HepG2 (cell line): ENCODE results near the gene NKX6-2. TPM values are rescaled to one million over a fixed set of nuclear protein-coding genes. Genes with fewer than 3 reads are reported as not detected.
A peak's percentile ranks its signal among the peaks of the same experiment; 100 is the strongest.

Experiments
- ATAC-seq: fragments of 200-7000 bp; cut with Tn5 transposase; 3 replicates; pipeline ENCODE4 v1.9.1; 2020; ENCODE audit warnings: mild to moderate bottlenecking, moderate library complexity
- BruUV-seq: library from RNA; stranded (reverse); fragments of 400-500 nt; replicated peaks from 2 replicates; lab custom pipeline; 2021; lab: Mats Ljungman, UMichigan
- CTCF ChIA-PET: fragments of 300-600 bp; formaldehyde crosslinking; extraction: SDS; loops from one replicate; lab custom pipeline; 2021; ENCODE audit warnings: low total read pairs, inconsistent platforms, low intra/inter-chr PET ratio; lab: Yijun Ruan, JAX
- POLR2A ChIA-PET: fragments of 350-600 bp; sonication (Branson Sonifier 250); formaldehyde crosslinking; loops from one replicate; lab custom pipeline; 2020; ENCODE audit warnings: antibody characterized with exemption, inconsistent platforms; lab: Yijun Ruan, JAX
- DNase-seq: peaks from one replicate; pipeline ENCODE4 v3.0.0-alpha.2; 2015; ENCODE audit warnings: low spot score
- FAIRE-seq: peaks from 3 replicates; lab custom pipeline; 2011; peaks lifted over from hg19 to GRCh38; lab: Jason Lieb, UNC
- H2AFZ ChIP-seq: one replicate; pipeline ENCODE4 v1.6.1; 2011; ENCODE audit warnings: low read length, inconsistent platforms
- H3K27ac ChIP-seq: fragments of 300-600 bp; 3 replicates; pipeline ENCODE4 v1.8.0; 2011; ENCODE audit warnings: mixed run types, mild to moderate bottlenecking, mixed read lengths, low read length, inconsistent platforms; ENCODE audit not compliant: insufficient read depth; ENCODE audit errors: extremely low read length
- H3K27me3 ChIP-seq, 2 experiments: fragments of 200-600 bp in 1 of 2; 2 replicates in 1 of 2; 3 replicates in 1 of 2; pipeline versions ENCODE4 v1.6.0 to v1.8.0; 2011; ENCODE audit warnings: low read length in 2 of 2, mild to moderate bottlenecking in 2 of 2, moderate library complexity in 2 of 2, inconsistent platforms in 1 of 2; ENCODE audit not compliant: insufficient read depth in 2 of 2, control insufficient read depth in 1 of 2
- H3K36me3 ChIP-seq, 2 experiments: fragments of 200-600 bp in 1 of 2; replicated peaks in 1 of 2; 2 replicates in 1 of 2; 3 replicates in 1 of 2; pipeline versions ENCODE4 v1.5.1 to v1.8.0; 2011; ENCODE audit warnings: low read length in 2 of 2, inconsistent platforms in 1 of 2; ENCODE audit not compliant: insufficient read depth in 2 of 2, control insufficient read depth in 1 of 2
- H3K4me1 ChIP-seq: 2 replicates; pipeline ENCODE4 v1.5.1; 2012; ENCODE audit warnings: low read length, inconsistent platforms; ENCODE audit not compliant: insufficient read depth
- H3K4me2 ChIP-seq: 2 replicates; pipeline ENCODE4 v1.6.0; 2011; ENCODE audit warnings: low read depth, low read length, inconsistent platforms
- H3K4me3 ChIP-seq, 3 experiments: fragments of 200-600 bp in 1 of 3; sonication (generic), shearing (Covaris generic) in 1 of 3; replicated peaks in 1 of 3; 2 replicates each; pipeline ENCODE4 v1.5.1; 2011 to 2016; ENCODE audit warnings: low read length in 3 of 3, inconsistent platforms in 2 of 3, low read depth in 2 of 3, mild to moderate bottlenecking in 2 of 3, control low read depth in 1 of 3, mixed read lengths in 1 of 3; ENCODE audit not compliant: insufficient read depth in 1 of 3
- H3K79me2 ChIP-seq: one replicate; pipeline ENCODE4 v1.6.1; 2011; ENCODE audit warnings: low read length, inconsistent platforms; ENCODE audit not compliant: insufficient read depth
- H3K9ac ChIP-seq: 2 replicates; pipeline ENCODE4 v1.6.0; 2011; ENCODE audit warnings: mild to moderate bottlenecking, low read depth, low read length, inconsistent platforms; ENCODE audit not compliant: insufficient read depth
- H3K9me3 ChIP-seq: 2 replicates; pipeline ENCODE4 v1.5.1; 2012; ENCODE audit warnings: mild to moderate bottlenecking, low read length
- H4K20me1 ChIP-seq: 2 replicates; pipeline ENCODE4 v1.6.0; 2011; ENCODE audit warnings: inconsistent platforms, mild to moderate bottlenecking, low read length, moderate library complexity; ENCODE audit not compliant: insufficient read depth
- ATM ChIP-seq: fragments of 450-650 bp; IDR thresholded peaks from 2 replicates; pipeline ENCODE4 v1.7.1; 2017; ENCODE audit warnings: mild to moderate bottlenecking, borderline replicate concordance
- BORCS8-MEF2B ChIP-seq: sonication (generic); formaldehyde crosslinking; IDR thresholded peaks from 2 replicates; pipeline ENCODE4 v1.8.0; 2022; ENCODE audit warnings: mild to moderate bottlenecking, missing genetic modification reagents
- HNRNPL ChIP-seq: fragments of 200-400 bp; formaldehyde crosslinking; IDR thresholded peaks from 2 replicates; pipeline ENCODE4 v1.6.1; 2017; ENCODE audit warnings: mild to moderate bottlenecking, low read depth, low read length
- PCBP1 ChIP-seq: fragments of 200-400 bp; formaldehyde crosslinking; IDR thresholded peaks from 2 replicates; pipeline ENCODE4 v1.6.1; 2017; ENCODE audit warnings: mild to moderate bottlenecking, low read depth, low read length, borderline replicate concordance
- SMAD9 ChIP-seq: sonication (generic); formaldehyde crosslinking; IDR thresholded peaks from 2 replicates; pipeline ENCODE4 v1.5.1; 2020; ENCODE audit warnings: mild to moderate bottlenecking, missing genetic modification reagents
- U2AF1 ChIP-seq: fragments of 200-400 bp; formaldehyde crosslinking; optimal IDR thresholded peaks from 2 replicates; pipeline ENCODE3; 2017; ENCODE audit warnings: mild to moderate bottlenecking, low read depth, low read length
- ZNF124 ChIP-seq: sonication (generic); formaldehyde crosslinking; IDR thresholded peaks from 2 replicates; pipeline ENCODE4 v1.4.0; 2020; ENCODE audit warnings: missing genetic modification reagents
- WGBS: methylation state at CpG from one replicate; pipeline ENCODE4 v1.1.6; 2017; ENCODE audit warnings: low lambda C conversion rate; 5-methylcytosine and 5-hydroxymethylcytosine counted together
- in situ Hi-C: cut with HindIII; loops from 2 replicates; pipeline ENCODE4 v1.10.0; 2017; ENCODE audit warnings: low pct_unique_long_range_greater_than_20kb; ENCODE audit not compliant: extremely low pct_ligation_motif_present
- intact Hi-C: fragments of 100-400 bp; cut with micrococcal nuclease; formaldehyde crosslinking; loops from one replicate; pipeline ENCODE4 v1.10.0; 2022; ENCODE audit not compliant: unreplicated experiment
- polyA plus RNA-seq, 8 experiments: library from polyadenylated mRNA; depleted of rRNA in 3 of 8; stranded (reverse) in 7 of 8; unstranded in 1 of 8; fragments of >200 nt; fragmentation: Illumina TruSeq in 4 of 8; extraction: Trizol in 4 of 8; gene quantifications; 2 replicates each; pipeline versions ENCODE4 v1.2.1 to v1.2.3, GENCODE V29; 2011 to 2016; ENCODE audit warnings: low read depth in 4 of 8, missing spikeins in 1 of 8, mixed read lengths in 1 of 8; ENCODE audit not compliant: insufficient read depth in 1 of 8
- total RNA-seq, 5 experiments: library from RNA; depleted of rRNA; stranded (reverse); fragments of >200 nt; fragmentation: Illumina TruSeq; extraction: Trizol; gene quantifications; 2 replicates each; pipeline ENCODE4 v1.2.3, GENCODE V29; 2016; ENCODE audit warnings: low read depth in 1 of 5
- TF ChIP-seq, protein P1 (sequence below), 2 experiments: sonication (generic) in 1 of 2; formaldehyde crosslinking in 1 of 2; IDR thresholded peaks; 2 replicates each; pipeline versions ENCODE4 v1.6.1 to v1.9.0; 2014 to 2022; ENCODE audit warnings: antibody characterized with exemption in 1 of 2, borderline replicate concordance in 1 of 2, inconsistent platforms in 1 of 2, low read depth in 1 of 2, missing genetic modification reagents in 1 of 2

Gene NKX6-2
- total and polyA plus RNA-seq, 2 of the 13 experiments (the other 11 are each of a cell fraction or from before 2014, with no cell fraction given): not detected

DNA sequence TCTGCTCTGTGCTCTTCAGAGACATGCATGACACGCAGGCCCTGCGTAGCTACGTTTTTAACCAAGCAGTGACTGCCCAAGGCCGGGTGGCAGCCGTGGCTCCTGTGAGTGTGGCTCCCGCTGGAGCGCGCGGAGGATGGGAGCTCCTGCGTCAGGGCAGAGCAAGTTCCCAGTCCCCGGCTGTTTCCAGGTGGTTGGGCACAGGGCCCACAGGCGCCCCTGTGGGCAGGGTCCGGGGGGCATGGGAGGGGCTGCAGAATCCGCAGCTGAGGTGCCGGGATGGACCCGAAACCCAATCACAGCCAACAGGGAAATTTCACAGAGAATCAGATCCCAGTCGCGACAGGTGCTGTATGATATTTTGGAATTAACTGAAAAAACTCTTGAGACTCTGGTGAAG lies 9.8 kb downstream of the NKX6-2 start (continued):
- TF ChIP-seq, protein P1, sequence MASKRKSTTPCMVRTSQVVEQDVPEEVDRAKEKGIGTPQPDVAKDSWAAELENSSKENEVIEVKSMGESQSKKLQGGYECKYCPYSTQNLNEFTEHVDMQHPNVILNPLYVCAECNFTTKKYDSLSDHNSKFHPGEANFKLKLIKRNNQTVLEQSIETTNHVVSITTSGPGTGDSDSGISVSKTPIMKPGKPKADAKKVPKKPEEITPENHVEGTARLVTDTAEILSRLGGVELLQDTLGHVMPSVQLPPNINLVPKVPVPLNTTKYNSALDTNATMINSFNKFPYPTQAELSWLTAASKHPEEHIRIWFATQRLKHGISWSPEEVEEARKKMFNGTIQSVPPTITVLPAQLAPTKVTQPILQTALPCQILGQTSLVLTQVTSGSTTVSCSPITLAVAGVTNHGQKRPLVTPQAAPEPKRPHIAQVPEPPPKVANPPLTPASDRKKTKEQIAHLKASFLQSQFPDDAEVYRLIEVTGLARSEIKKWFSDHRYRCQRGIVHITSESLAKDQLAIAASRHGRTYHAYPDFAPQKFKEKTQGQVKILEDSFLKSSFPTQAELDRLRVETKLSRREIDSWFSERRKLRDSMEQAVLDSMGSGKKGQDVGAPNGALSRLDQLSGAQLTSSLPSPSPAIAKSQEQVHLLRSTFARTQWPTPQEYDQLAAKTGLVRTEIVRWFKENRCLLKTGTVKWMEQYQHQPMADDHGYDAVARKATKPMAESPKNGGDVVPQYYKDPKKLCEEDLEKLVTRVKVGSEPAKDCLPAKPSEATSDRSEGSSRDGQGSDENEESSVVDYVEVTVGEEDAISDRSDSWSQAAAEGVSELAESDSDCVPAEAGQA (IDR thresholded peaks at IDR 0.05; ENCODE audit: low read depth): no peak
- TF ChIP-seq, protein P1 (CRISPR knock-in tag; IDR thresholded peaks at IDR 0.05; ENCODE audit: borderline replicate concordance): no peak
- TF ChIP-seq SMAD9 (CRISPR knock-in tag) (no peak), ATM (no peak), BORCS8-MEF2B (CRISPR knock-in tag) (no peak)

DNA sequence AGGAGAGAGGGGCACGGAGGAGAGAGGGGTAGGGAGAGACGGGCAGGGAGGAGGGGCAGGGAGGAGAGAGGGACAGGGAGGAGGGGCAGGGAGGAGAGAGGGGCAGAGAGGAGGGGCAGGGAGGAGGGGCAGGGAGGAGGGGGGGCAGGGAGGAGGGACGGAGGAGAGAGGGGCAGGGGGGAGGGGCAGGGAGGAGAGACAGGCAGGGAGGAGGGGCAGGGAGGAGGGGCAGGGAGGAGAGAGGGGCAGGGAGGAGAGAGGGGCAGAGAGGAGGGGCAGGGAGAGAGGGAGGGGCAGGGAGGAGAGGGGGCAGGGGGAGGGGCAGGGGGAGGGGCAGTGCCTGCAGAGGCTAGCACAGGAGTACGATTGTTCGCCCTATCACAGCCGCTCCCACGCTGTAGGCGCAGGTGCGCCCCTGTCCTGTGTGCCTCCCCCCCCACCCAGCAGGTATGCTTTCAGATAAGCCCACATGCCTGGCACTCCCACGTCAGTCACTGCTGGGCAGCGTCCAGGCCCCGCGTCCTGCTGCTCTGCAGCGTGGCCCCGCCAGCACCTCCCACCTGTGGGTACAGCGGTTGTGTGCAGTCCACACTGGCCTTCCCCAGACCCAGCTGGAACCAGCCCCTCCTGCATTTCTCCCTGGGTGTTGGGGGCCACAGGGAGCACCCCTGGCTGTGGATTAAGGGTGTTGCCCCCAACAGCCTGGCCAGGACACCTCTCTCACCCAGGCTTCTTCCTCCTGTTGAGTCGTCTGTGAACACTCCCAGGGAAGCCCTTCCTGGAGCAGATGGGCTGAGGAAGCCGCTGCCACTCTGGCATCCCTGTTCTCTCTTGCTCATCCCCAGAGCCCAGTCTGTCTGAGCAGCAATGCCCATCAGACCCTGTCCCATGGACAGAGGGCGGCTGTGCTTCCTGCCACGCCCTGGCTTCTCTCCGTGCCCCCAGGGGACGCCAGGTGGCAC lies 10.8 kb downstream of the NKX6-2 start:
- no peak for FAIRE-seq
- ChIA-PET POLR2A (no interaction called here), CTCF (no interaction called here)
- no peak overlapping the region for H3K4me2 ChIP-seq
- no peaks in the 10 kb centered on the region for H3K27me3 ChIP-seq
- no peak overlapping the region; a peak in 1 of 6 replicates for H3K4me3 ChIP-seq
- ATAC-seq: no peak
- no TSS peak for BruUV-seq
- H3K9me3 ChIP-seq: no peaks in the 10 kb centered on the region
- no peaks in the 10 kb centered on the region for H3K36me3 ChIP-seq
- H3K27ac ChIP-seq: no peak overlapping the region
- H3K4me1 ChIP-seq: peaks cover 12% of the 10 kb centered on the region
- in situ Hi-C loops: no loop called here
- 83% methylated on average over 15 of the region's 22 CpGs for WGBS
- DNase-seq: no peak
- H3K9ac ChIP-seq: no peak overlapping the region
- no peak for TF ChIP-seq ZNF124
- 0 out of 2 replicates have a peak, but pooled peaks have one; percentile 39 for TF ChIP-seq HNRNPL
- 0 out of 2 replicates have a peak, but pooled peaks have one; percentile 72 for TF ChIP-seq PCBP1
- TF ChIP-seq U2AF1: no peak
- H3K79me2 ChIP-seq: no peaks in the 10 kb centered on the region
- no peaks in the 10 kb centered on the region for H4K20me1 ChIP-seq
- intact Hi-C loops: no loop called here
- H2AFZ ChIP-seq: no peak overlapping the region
